ENCODE results near the gene TMEM239. TPM values are rescaled to one million over a fixed set of nuclear protein-coding genes. Genes with fewer than 3 reads are reported as not detected.

TMEM239 gene
- polyA plus RNA-seq, 2 of the 4 experiments (the other 2 are of a cell fraction) = not detected

GRCh38 chr20:2771631-2772080 is 44.5 kb upstream of the TMEM239 start:
- TF ChIP-seq MAX (IDR thresholded peaks at IDR 0.05) (no peak), CEBPB (IDR thresholded peaks at IDR 0.05) (no peak), KDM5A (IDR thresholded peaks at IDR 0.05) (no peak), NPAS2 (CRISPR knock-in tag; IDR thresholded peaks at IDR 0.05; ENCODE audit: borderline replicate concordance) (no peak), BCL3 (IDR thresholded peaks at IDR 0.05) (no peak), ELK1 (IDR thresholded peaks at IDR 0.05; ENCODE audit: low read depth, low read length) (no peak), NR3C1 (IDR thresholded peaks at IDR 0.05) (no peak), ZFP36 (IDR thresholded peaks at IDR 0.05; ENCODE audit: borderline replicate concordance, partially characterized antibody) (no peak), POLR2AphosphoS2 (conservative IDR thresholded peaks at IDR 0.05; ENCODE audit: low read length) (no peak), HEYL (CRISPR knock-in tag; IDR thresholded peaks at IDR 0.05) (no peak), EP300 (IDR thresholded peaks at IDR 0.05) (no peak), ZC3H11A (IDR thresholded peaks at IDR 0.05) (no peak), HES2 (IDR thresholded peaks at IDR 0.05) (no peak), CHD2 (IDR thresholded peaks at IDR 0.05; ENCODE audit: low read length, partially characterized antibody) (no peak), FOSL2 (IDR thresholded peaks at IDR 0.05) (no peak), FOSL2 (CRISPR knock-in tag; IDR thresholded peaks at IDR 0.05) (no peak), CHD4 (IDR thresholded peaks at IDR 0.05; ENCODE audit: borderline replicate concordance) (no peak), SREBF2 (IDR thresholded peaks at IDR 0.05) (no peak), REST (IDR thresholded peaks at IDR 0.05) (no peak), CBX2 (IDR thresholded peaks at IDR 0.05; ENCODE audit: borderline replicate concordance, low read depth) (no peak), ZSCAN20 (CRISPR knock-in tag; IDR thresholded peaks at IDR 0.05) (no peak)
- Histone ChIP-seq H3K9me3 (peaks cover 6% of the 10 kb centered on the region), H3K4me1 (no peaks in the 10 kb centered on the region), H3K4me3 (no peak overlapping the region), H3K27ac (no peak overlapping the region), H3K4me2 (no peak overlapping the region)
- 70% methylated on average over 12 of the region's 12 CpGs for WGBS (ENCODE audit: missing lambda C conversion rate)
- POLR2A ChIA-PET = no interaction called here
- DNase-seq (ENCODE audit: low read depth in 1 of 2, low spot score in 1 of 2) (no peak), FAIRE-seq (no peak), ATAC-seq (no peak)
- CTCF ChIA-PET = interaction anchor here (0.6 to 1.3 kb wide), 4 partner anchors 8 to 282 kb away, joined by 3 to 8 read pairs (median 4); no protein-coding TSS in a partner anchor

- POLR2A ChIA-PET = no interaction called here
These were observed 42.4 kb upstream of the TMEM239 start for GRCh38 chr20:2773812-2774211.

More at GRCh38 chr20:2773812-2774211, 42.4 kb upstream of the TMEM239 start:
- ATAC-seq = no peak
- Histone ChIP-seq H3K9me3 (peaks cover 6% of the 10 kb centered on the region), H3K4me1 (no peaks in the 10 kb centered on the region), H3K4me3 (no peak overlapping the region), H3K27ac (no peak overlapping the region), H3K4me2 (no peak overlapping the region)
- TF ChIP-seq MAFK (IDR thresholded peaks at IDR 0.05; ENCODE audit: partially characterized antibody) (no peak), EP300 (IDR thresholded peaks at IDR 0.05) (no peak)
- FAIRE-seq = no peak
- CTCF ChIA-PET = interaction anchor here (0.6 to 2.5 kb wide), 5 partner anchors 18 to 227 kb away, joined by 3 to 8 read pairs (median 6); no protein-coding TSS in a partner anchor
- no peak for DNase-seq (ENCODE audit: low read depth in 1 of 2, low spot score in 1 of 2)
- 71% methylated on average over 9 of the region's 9 CpGs for WGBS (ENCODE audit: missing lambda C conversion rate)

Data from A549 (cell line).